Subcutaneous adipose tissue (tissue), 4 donors: ENCODE measurements around the gene TRMT10B. TPM values are rescaled to one million over a fixed set of nuclear protein-coding genes. Genes with fewer than 3 reads are reported as not detected.

Experiments used
- CTCF ChIP-seq: fragments of 450-650 bp; IDR thresholded peaks from one replicate; pipeline ENCODE4 v1.5.1; 2016; ENCODE audit warnings: low read depth, mild to moderate bottlenecking, control low read depth, antibody characterized with exemption, moderate library complexity
- total RNA-seq, 4 donors: library from RNA; depleted of rRNA; stranded (reverse); fragments of >200 nt; gene quantifications; one replicate each; pipeline ENCODE4 v1.1.0, GENCODE V29; 2016

TRMT10B gene
- total RNA-seq, 4 donors from 2014 or later, result 5.6 to 8.6 (median 6.4) TPM

GRCh38 chr9:37806271-37806670, 52.7 kb downstream of the TRMT10B start:
- TF ChIP-seq CTCF, result no peak

- no peak for TF ChIP-seq CTCF
Measured at GRCh38 chr9:37811906-37812476, 58.4 kb downstream of the TRMT10B start.

- TF ChIP-seq CTCF, result no peak
Measured at GRCh38 chr9:37812773-37813379, 59.3 kb downstream of the TRMT10B start.

GRCh38 chr9:37818849-37819248, 65.2 kb downstream of the TRMT10B start:
- TF ChIP-seq CTCF, result no peak

GRCh38 chr9:37820142-37820541, 66.5 kb downstream of the TRMT10B start:
- TF ChIP-seq CTCF, result no peak

- TF ChIP-seq CTCF, result no peak
Measured at GRCh38 chr9:37827483-37828165, 74.0 kb downstream of the TRMT10B start.

Other genes with a start within 250 kb of the TRMT10B start
- gene FBXO10, start 177.4 kb upstream of the TRMT10B start, total RNA-seq, result 1 to 10 TPM; 4.5 to 5.7 (median 5.6) TPM
- gene TOMM5, start 161.2 kb upstream of the TRMT10B start, total RNA-seq, result 100 to 1,000 TPM in 1 of 4 donors, 10 to 100 TPM in 3; 58.4 to 113 (median 65.9) TPM
- gene FRMPD1, start 102.9 kb upstream of the TRMT10B start, total RNA-seq, result 1 to 10 TPM in 1 of 4 donors, under 1 TPM in 3; 0.19 to 1.0 (median 0.27) TPM
- gene EXOSC3, start 31.3 kb downstream of the TRMT10B start, total RNA-seq, result 10 to 100 TPM; 28.7 to 36.8 (median 31.1) TPM
- gene DCAF10, start 47.0 kb downstream of the TRMT10B start, total RNA-seq, result 10 to 100 TPM; 29.3 to 45.8 (median 38.6) TPM
- 10 to 100 TPM; 36.3 to 52.5 (median 40.4) TPM for gene SLC25A51, start 150.3 kb downstream of the TRMT10B start, total RNA-seq